HepG2 (cell line): ENCODE measurements around the gene BCL6. TPM values are rescaled to one million over a fixed set of nuclear protein-coding genes. Genes with fewer than 3 reads are reported as not detected.

ENCODE experiments used
- ARID3A ChIP-seq: IDR thresholded peaks from 2 replicates; pipeline ENCODE4 v1.6.1; 2012; ENCODE audit warnings: low read depth, low read length, improper control_type of control experiment
- FOXA1 ChIP-seq, 2 experiments: fragments of 450-650 bp in 1 of 2; sonication (generic) in 1 of 2; formaldehyde crosslinking in 1 of 2; IDR thresholded peaks; 2 replicates each; pipeline versions ENCODE4 v1.4.0 to v1.6.1; 2016 to 2020; ENCODE audit warnings: missing genetic modification reagents in 1 of 2
- FOXP4 ChIP-seq: sonication (generic); formaldehyde crosslinking; IDR thresholded peaks from 2 replicates; pipeline ENCODE4 v1.4.0; 2020; ENCODE audit warnings: missing genetic modification reagents
- GATAD1 ChIP-seq: IDR thresholded peaks from 2 replicates; pipeline ENCODE4 v1.6.1; 2016; ENCODE audit warnings: missing genetic modification reagents, missing compliant biosample characterization
- LRRFIP1 ChIP-seq: sonication (generic); formaldehyde crosslinking; conservative IDR thresholded peaks from 2 replicates; pipeline ENCODE4 v1.4.0; 2020; ENCODE audit warnings: missing genetic modification reagents
- MAFF ChIP-seq: IDR thresholded peaks from 2 replicates; pipeline ENCODE4 v1.6.1; 2011; ENCODE audit warnings: low read depth, low read length, improper control_type of control experiment
- MXD4 ChIP-seq: IDR thresholded peaks from 2 replicates; pipeline ENCODE4 v1.6.1; 2016; ENCODE audit warnings: mild to moderate bottlenecking, missing biosample characterization, missing genetic modification reagents
- ONECUT2 ChIP-seq: sonication (generic); formaldehyde crosslinking; IDR thresholded peaks from 2 replicates; pipeline ENCODE4 v1.4.0; 2020; ENCODE audit warnings: missing genetic modification reagents
- SMC3 ChIP-seq: IDR thresholded peaks from 2 replicates; pipeline ENCODE4 v1.6.1; 2011; ENCODE audit warnings: low read length, improper control_type of control experiment
- TGIF2 ChIP-seq: IDR thresholded peaks from 2 replicates; pipeline ENCODE4 v1.6.1; 2016; ENCODE audit warnings: control low read depth, missing compliant biosample characterization
- TSC22D2 ChIP-seq: sonication (generic); formaldehyde crosslinking; IDR thresholded peaks from 2 replicates; pipeline ENCODE4 v1.5.1; 2020; ENCODE audit warnings: missing genetic modification reagents, mild to moderate bottlenecking, borderline replicate concordance
- ZFP41 ChIP-seq: sonication (generic); formaldehyde crosslinking; IDR thresholded peaks from 2 replicates; pipeline ENCODE4 v1.4.0; 2020; ENCODE audit warnings: mild to moderate bottlenecking, missing genetic modification reagents, borderline replicate concordance
- ZNF142 ChIP-seq: sonication (generic); formaldehyde crosslinking; IDR thresholded peaks from 2 replicates; pipeline ENCODE4 v1.4.0; 2020; ENCODE audit warnings: missing genetic modification reagents
- ZNF580 ChIP-seq: IDR thresholded peaks from 2 replicates; pipeline ENCODE4 v1.6.1; 2016; ENCODE audit warnings: low read depth, borderline replicate concordance
- ZNF607 ChIP-seq: sonication (generic); formaldehyde crosslinking; IDR thresholded peaks from 2 replicates; pipeline ENCODE4 v1.5.1; 2020; ENCODE audit warnings: missing genetic modification reagents, mild to moderate bottlenecking, borderline replicate concordance
- ZNF629 ChIP-seq: sonication (generic); formaldehyde crosslinking; conservative IDR thresholded peaks from 2 replicates; pipeline ENCODE4 v1.5.0; 2020; ENCODE audit warnings: missing genetic modification reagents
- polyA plus RNA-seq, 8 experiments: library from polyadenylated mRNA; depleted of rRNA in 3 of 8; stranded (reverse) in 7 of 8; unstranded in 1 of 8; fragments of >200 nt; fragmentation: Illumina TruSeq in 4 of 8; extraction: Trizol in 4 of 8; gene quantifications; 2 replicates each; pipeline versions ENCODE4 v1.2.1 to v1.2.3, GENCODE V29; 2011 to 2016; ENCODE audit warnings: low read depth in 4 of 8, missing spikeins in 1 of 8, mixed read lengths in 1 of 8; ENCODE audit not compliant: insufficient read depth in 1 of 8
- total RNA-seq, 5 experiments: library from RNA; depleted of rRNA; stranded (reverse); fragments of >200 nt; fragmentation: Illumina TruSeq; extraction: Trizol; gene quantifications; 2 replicates each; pipeline ENCODE4 v1.2.3, GENCODE V29; 2016; ENCODE audit warnings: low read depth in 1 of 5

The BCL6 gene
- total and polyA plus RNA-seq, 2 of the 13 experiments (the other 11 are each of a cell fraction or from before 2014, with no cell fraction given): 21.2 to 53.7 TPM

- TF ChIP-seq ZNF580 (CRISPR knock-in tag) (peak; percentile 69; the same call in 1 of the 2 replicates), FOXP4 (CRISPR knock-in tag) (peak; percentile 74), FOXA1 (IDR thresholded peaks at IDR 0.05) (no peak), FOXA1 (CRISPR knock-in tag; IDR thresholded peaks at IDR 0.05) (peak; percentile 84), ZNF607 (CRISPR knock-in tag) (no peak), MXD4 (CRISPR knock-in tag) (peak; percentile 45; the same call in 1 of the 2 replicates), ZFP41 (CRISPR knock-in tag) (no peak), ZNF629 (CRISPR knock-in tag) (peak; percentile 39; the same call in 1 of the 2 replicates), SMC3 (peak; percentile 15; the same call in 1 of the 2 replicates), GATAD1 (CRISPR knock-in tag) (peak; percentile 74), LRRFIP1 (CRISPR knock-in tag) (no peak), ARID3A (peak; percentile 16), TSC22D2 (peak; percentile 63; the same call in 1 of the 2 replicates), ONECUT2 (CRISPR knock-in tag) (peak; percentile 48; the same call in 1 of the 2 replicates), ZNF142 (CRISPR knock-in tag) (peak; percentile 79), TGIF2 (CRISPR knock-in tag) (peak; percentile 88), MAFF (no peak)
Observed at GRCh38 chr3:187745201-187746058, at the start of gene BCL6 (continued).
